Measurements from ENCODE around the gene GATB.

The GATB gene

DNA sequence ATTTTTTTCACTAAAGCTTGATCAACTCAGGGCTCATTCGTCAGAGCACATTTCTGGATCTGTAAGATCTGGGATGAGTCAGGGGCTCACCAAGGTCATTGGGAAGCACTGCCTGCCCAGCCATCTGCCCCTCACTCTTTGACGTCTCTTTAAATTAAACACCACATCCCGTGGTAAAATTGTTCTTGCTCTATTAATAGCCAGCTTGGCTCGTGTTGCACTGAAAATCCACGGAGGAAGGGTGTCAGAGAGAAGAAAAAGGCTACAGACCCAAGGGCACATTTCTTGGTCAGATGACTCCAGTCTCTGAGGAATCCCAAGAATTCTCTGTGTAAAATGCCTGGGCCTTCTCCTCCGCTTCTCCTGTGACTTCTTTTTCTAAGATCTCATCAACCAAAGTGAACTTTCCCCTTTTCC is 45.7 kb upstream of the GATB start:
- TF ChIP-seq SPI1 (IDR thresholded peaks at IDR 0.05; ENCODE audit: borderline replicate concordance, low read depth) (no peak), POLR2AphosphoS5 (IDR thresholded peaks at IDR 0.05; ENCODE audit: low read depth) (no peak), CTCF (IDR thresholded peaks at IDR 0.05; ENCODE audit: insufficient read depth, low read length) (no peak), GABPA (IDR thresholded peaks at IDR 0.05; ENCODE audit: low read depth) (no peak)
- TF ChIP-seq, protein P1, sequence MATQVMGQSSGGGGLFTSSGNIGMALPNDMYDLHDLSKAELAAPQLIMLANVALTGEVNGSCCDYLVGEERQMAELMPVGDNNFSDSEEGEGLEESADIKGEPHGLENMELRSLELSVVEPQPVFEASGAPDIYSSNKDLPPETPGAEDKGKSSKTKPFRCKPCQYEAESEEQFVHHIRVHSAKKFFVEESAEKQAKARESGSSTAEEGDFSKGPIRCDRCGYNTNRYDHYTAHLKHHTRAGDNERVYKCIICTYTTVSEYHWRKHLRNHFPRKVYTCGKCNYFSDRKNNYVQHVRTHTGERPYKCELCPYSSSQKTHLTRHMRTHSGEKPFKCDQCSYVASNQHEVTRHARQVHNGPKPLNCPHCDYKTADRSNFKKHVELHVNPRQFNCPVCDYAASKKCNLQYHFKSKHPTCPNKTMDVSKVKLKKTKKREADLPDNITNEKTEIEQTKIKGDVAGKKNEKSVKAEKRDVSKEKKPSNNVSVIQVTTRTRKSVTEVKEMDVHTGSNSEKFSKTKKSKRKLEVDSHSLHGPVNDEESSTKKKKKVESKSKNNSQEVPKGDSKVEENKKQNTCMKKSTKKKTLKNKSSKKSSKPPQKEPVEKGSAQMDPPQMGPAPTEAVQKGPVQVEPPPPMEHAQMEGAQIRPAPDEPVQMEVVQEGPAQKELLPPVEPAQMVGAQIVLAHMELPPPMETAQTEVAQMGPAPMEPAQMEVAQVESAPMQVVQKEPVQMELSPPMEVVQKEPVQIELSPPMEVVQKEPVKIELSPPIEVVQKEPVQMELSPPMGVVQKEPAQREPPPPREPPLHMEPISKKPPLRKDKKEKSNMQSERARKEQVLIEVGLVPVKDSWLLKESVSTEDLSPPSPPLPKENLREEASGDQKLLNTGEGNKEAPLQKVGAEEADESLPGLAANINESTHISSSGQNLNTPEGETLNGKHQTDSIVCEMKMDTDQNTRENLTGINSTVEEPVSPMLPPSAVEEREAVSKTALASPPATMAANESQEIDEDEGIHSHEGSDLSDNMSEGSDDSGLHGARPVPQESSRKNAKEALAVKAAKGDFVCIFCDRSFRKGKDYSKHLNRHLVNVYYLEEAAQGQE (IDR thresholded peaks at IDR 0.05; ENCODE audit: insufficient replicate concordance, low read depth), result no peak
- no peak for DNase-seq (ENCODE audit: low read depth in 1 of 2, low spot score in 1 of 2)
- no peak overlapping the region for H3K4me3 ChIP-seq (replicated peaks; ENCODE audit: insufficient read depth, low read length)
- no peaks in the 10 kb centered on the region for H3K27me3 ChIP-seq (ENCODE audit: insufficient read depth, poor library complexity, severe bottlenecking)
- H3K27ac ChIP-seq (replicated peaks), result no peak overlapping the region

GRCh38 chr4:151804821-151805220 is 44.0 kb upstream of the GATB start:
- Histone ChIP-seq H3K27me3 (ENCODE audit: insufficient read depth, poor library complexity, severe bottlenecking) (no peaks in the 10 kb centered on the region), H3K4me3 (replicated peaks; ENCODE audit: insufficient read depth, low read length) (no peak overlapping the region), H3K27ac (replicated peaks) (no peak overlapping the region)
- DNase-seq (ENCODE audit: low read depth in 1 of 2, low spot score in 1 of 2), result no peak
- TF ChIP-seq, protein P1 (IDR thresholded peaks at IDR 0.05; ENCODE audit: insufficient replicate concordance, low read depth), result no peak
- TF ChIP-seq POLR2AphosphoS5 (IDR thresholded peaks at IDR 0.05; ENCODE audit: low read depth) (no peak), CTCF (IDR thresholded peaks at IDR 0.05; ENCODE audit: insufficient read depth, low read length) (no peak), SPI1 (IDR thresholded peaks at IDR 0.05; ENCODE audit: borderline replicate concordance, low read depth) (no peak)

DNA sequence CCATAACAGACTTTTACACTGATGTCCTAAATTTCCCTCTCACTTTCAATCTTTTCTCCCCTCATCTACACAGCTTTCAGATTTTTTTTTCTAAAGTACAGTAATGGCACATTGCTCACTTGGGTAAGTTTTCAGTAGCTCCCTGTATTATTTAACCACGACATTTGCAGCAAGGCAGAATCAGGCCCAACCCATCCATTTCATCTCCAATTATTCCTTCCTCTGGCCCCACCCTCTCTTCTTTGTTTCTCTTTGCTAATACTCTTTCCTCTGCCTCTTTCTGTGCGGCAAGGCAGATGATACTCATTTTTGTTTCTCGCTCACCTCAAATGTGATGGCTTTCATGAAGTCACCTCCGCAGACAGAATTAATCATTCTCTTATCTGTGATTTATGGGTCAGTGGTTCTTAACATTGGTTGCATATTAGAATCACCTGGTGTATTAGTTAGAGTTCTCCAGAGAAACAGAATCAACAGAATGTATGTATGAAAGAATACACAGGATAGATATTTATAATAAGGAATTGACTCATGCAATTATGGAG is 43.4 kb upstream of the GATB start:
- TF ChIP-seq CTCF (IDR thresholded peaks at IDR 0.05; ENCODE audit: insufficient read depth, low read length) (no peak), SPI1 (IDR thresholded peaks at IDR 0.05; ENCODE audit: borderline replicate concordance, low read depth) (no peak), GABPA (IDR thresholded peaks at IDR 0.05; ENCODE audit: low read depth) (no peak), POLR2AphosphoS5 (IDR thresholded peaks at IDR 0.05; ENCODE audit: low read depth) (no peak)
- TF ChIP-seq, protein P1 (IDR thresholded peaks at IDR 0.05; ENCODE audit: insufficient replicate concordance, low read depth), result no peak
- no peaks in the 10 kb centered on the region for H3K27me3 ChIP-seq (ENCODE audit: insufficient read depth, poor library complexity, severe bottlenecking)
- no peak overlapping the region for H3K27ac ChIP-seq (replicated peaks)
- H3K4me3 ChIP-seq (replicated peaks; ENCODE audit: insufficient read depth, low read length), result no peak overlapping the region
- no peak for DNase-seq (ENCODE audit: low read depth in 1 of 2, low spot score in 1 of 2)

Data from HL-60 (cell line).